PFSK-1 (cell line): ENCODE results near the gene FARS2.

Experiments used
- POLR2AphosphoS5 ChIP-seq: IDR thresholded peaks from 2 replicates; pipeline ENCODE4 v1.6.1; 2012; ENCODE audit warnings: low read depth, mild to moderate bottlenecking, control low read depth, low read length, moderate library complexity
- SIN3A ChIP-seq: IDR thresholded peaks from 2 replicates; pipeline ENCODE4 v1.6.1; 2012; ENCODE audit warnings: mild to moderate bottlenecking, low read length, moderate library complexity, borderline replicate concordance; ENCODE audit not compliant: insufficient read depth
- TAF1 ChIP-seq: IDR thresholded peaks from 2 replicates; pipeline ENCODE4 v1.6.1; 2012; ENCODE audit warnings: low read length, control low read depth, borderline replicate concordance; ENCODE audit not compliant: insufficient read depth
- TF ChIP-seq, protein P1 (sequence below), 2 experiments: IDR thresholded peaks; 2 replicates each; pipeline versions ENCODE4 v1.6.1 to v1.8.0; 2011 to 2012; ENCODE audit warnings: low read depth in 2 of 2, low read length in 2 of 2, control low read depth in 1 of 2, inconsistent platforms in 1 of 2, mild to moderate bottlenecking in 1 of 2, moderate library complexity in 1 of 2; ENCODE audit not compliant: insufficient read depth in 1 of 2

DNA sequence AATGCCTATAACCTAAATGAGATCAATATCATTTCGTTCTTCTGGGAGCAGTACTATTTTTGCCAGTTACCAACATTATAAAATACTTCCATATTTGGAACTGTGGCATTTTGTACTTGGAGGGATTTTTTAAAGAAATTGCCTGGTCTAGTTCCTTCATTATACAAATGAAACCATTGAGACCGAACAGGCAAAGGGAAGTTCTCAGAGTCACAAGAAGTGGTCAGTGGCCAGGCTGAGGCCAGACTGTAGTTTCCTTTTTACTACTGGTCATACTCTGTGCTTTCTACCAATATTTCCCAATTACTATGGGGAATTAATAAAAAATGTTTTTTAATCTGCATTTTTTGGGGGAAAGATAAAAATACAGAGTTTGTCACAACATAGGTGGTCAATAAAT lies 413.4 kb downstream of the FARS2 start:
- TF ChIP-seq, protein P1, sequence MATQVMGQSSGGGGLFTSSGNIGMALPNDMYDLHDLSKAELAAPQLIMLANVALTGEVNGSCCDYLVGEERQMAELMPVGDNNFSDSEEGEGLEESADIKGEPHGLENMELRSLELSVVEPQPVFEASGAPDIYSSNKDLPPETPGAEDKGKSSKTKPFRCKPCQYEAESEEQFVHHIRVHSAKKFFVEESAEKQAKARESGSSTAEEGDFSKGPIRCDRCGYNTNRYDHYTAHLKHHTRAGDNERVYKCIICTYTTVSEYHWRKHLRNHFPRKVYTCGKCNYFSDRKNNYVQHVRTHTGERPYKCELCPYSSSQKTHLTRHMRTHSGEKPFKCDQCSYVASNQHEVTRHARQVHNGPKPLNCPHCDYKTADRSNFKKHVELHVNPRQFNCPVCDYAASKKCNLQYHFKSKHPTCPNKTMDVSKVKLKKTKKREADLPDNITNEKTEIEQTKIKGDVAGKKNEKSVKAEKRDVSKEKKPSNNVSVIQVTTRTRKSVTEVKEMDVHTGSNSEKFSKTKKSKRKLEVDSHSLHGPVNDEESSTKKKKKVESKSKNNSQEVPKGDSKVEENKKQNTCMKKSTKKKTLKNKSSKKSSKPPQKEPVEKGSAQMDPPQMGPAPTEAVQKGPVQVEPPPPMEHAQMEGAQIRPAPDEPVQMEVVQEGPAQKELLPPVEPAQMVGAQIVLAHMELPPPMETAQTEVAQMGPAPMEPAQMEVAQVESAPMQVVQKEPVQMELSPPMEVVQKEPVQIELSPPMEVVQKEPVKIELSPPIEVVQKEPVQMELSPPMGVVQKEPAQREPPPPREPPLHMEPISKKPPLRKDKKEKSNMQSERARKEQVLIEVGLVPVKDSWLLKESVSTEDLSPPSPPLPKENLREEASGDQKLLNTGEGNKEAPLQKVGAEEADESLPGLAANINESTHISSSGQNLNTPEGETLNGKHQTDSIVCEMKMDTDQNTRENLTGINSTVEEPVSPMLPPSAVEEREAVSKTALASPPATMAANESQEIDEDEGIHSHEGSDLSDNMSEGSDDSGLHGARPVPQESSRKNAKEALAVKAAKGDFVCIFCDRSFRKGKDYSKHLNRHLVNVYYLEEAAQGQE (IDR thresholded peaks at IDR 0.05; ENCODE audit: insufficient read depth in 1 of 2, low read depth in 2 of 2, low read length in 2 of 2): no peak
- no peak for TF ChIP-seq POLR2AphosphoS5
- TF ChIP-seq TAF1: no peak
- TF ChIP-seq SIN3A: no peak
